HepG2 (cell line): ENCODE data around the gene ICAM3. TPM values are rescaled to one million over a fixed set of nuclear protein-coding genes. Genes with fewer than 3 reads are reported as not detected.

Experiments
- AGO2 ChIP-seq: fragments of 200-400 bp; formaldehyde crosslinking; optimal IDR thresholded peaks from 2 replicates; pipeline ENCODE3; 2017; ENCODE audit warnings: mild to moderate bottlenecking, low read depth, low read length, moderate library complexity
- ATAD3A ChIP-seq: sonication (generic); formaldehyde crosslinking; IDR thresholded peaks from 2 replicates; pipeline ENCODE4 v1.4.0; 2020; ENCODE audit warnings: missing genetic modification reagents
- CBFB ChIP-seq: sonication (generic); formaldehyde crosslinking; IDR thresholded peaks from 2 replicates; pipeline ENCODE4 v1.4.0; 2020; ENCODE audit warnings: missing genetic modification reagents
- CBX1 ChIP-seq: IDR thresholded peaks from one replicate; pipeline ENCODE4 v1.6.1; 2016; ENCODE audit warnings: antibody characterized with exemption, low read depth
- DDIT3 ChIP-seq: sonication (generic); formaldehyde crosslinking; IDR thresholded peaks from 2 replicates; pipeline ENCODE4 v1.4.0; 2020; ENCODE audit warnings: mild to moderate bottlenecking, missing genetic modification reagents
- EED ChIP-seq: sonication (generic); formaldehyde crosslinking; IDR thresholded peaks from 2 replicates; pipeline ENCODE4 v1.5.0; 2020; ENCODE audit warnings: mild to moderate bottlenecking, missing genetic modification reagents
- FOXA1 ChIP-seq, 2 experiments: fragments of 450-650 bp in 1 of 2; sonication (generic) in 1 of 2; formaldehyde crosslinking in 1 of 2; IDR thresholded peaks; 2 replicates each; pipeline versions ENCODE4 v1.4.0 to v1.6.1; 2016 to 2020; ENCODE audit warnings: missing genetic modification reagents in 1 of 2
- NFE2L1 ChIP-seq: sonication (generic); formaldehyde crosslinking; IDR thresholded peaks from 2 replicates; pipeline ENCODE4 v1.4.0; 2020; ENCODE audit warnings: missing genetic modification reagents, mild to moderate bottlenecking, borderline replicate concordance
- SRY ChIP-seq: sonication (generic); formaldehyde crosslinking; IDR thresholded peaks from 2 replicates; pipeline ENCODE4 v1.8.0; 2022; ENCODE audit warnings: mild to moderate bottlenecking, missing genetic modification reagents
- TFE3 ChIP-seq: IDR thresholded peaks from 2 replicates; pipeline ENCODE4 v1.6.1; 2016
- THAP7 ChIP-seq: sonication (generic); formaldehyde crosslinking; IDR thresholded peaks from 2 replicates; pipeline ENCODE4 v1.8.1; 2023; ENCODE audit warnings: mild to moderate bottlenecking, missing genetic modification reagents
- ZBTB14 ChIP-seq: sonication (generic); formaldehyde crosslinking; IDR thresholded peaks from 2 replicates; pipeline ENCODE4 v1.4.0; 2020; ENCODE audit warnings: missing genetic modification reagents
- ZBTB34 ChIP-seq: sonication (generic); formaldehyde crosslinking; IDR thresholded peaks from 2 replicates; pipeline ENCODE4 v1.8.0; 2022; ENCODE audit warnings: mild to moderate bottlenecking, missing genetic modification reagents
- ZNF280B ChIP-seq: sonication (generic); formaldehyde crosslinking; IDR thresholded peaks from 2 replicates; pipeline ENCODE4 v1.5.0; 2020; ENCODE audit warnings: missing genetic modification reagents, mild to moderate bottlenecking, borderline replicate concordance
- ZNF503 ChIP-seq: sonication (generic); formaldehyde crosslinking; IDR thresholded peaks from 2 replicates; pipeline ENCODE4 v1.4.0; 2020; ENCODE audit warnings: missing genetic modification reagents
- ZNF557 ChIP-seq: sonication (generic); formaldehyde crosslinking; IDR thresholded peaks from 2 replicates; pipeline ENCODE4 v1.4.0; 2020; ENCODE audit warnings: missing genetic modification reagents
- ZNF776 ChIP-seq: sonication (generic); formaldehyde crosslinking; IDR thresholded peaks from 2 replicates; pipeline ENCODE4 v1.4.0; 2020; ENCODE audit warnings: mild to moderate bottlenecking, missing genetic modification reagents
- polyA plus RNA-seq, 8 experiments: library from polyadenylated mRNA; depleted of rRNA in 3 of 8; stranded (reverse) in 7 of 8; unstranded in 1 of 8; fragments of >200 nt; fragmentation: Illumina TruSeq in 4 of 8; extraction: Trizol in 4 of 8; gene quantifications; 2 replicates each; pipeline versions ENCODE4 v1.2.1 to v1.2.3, GENCODE V29; 2011 to 2016; ENCODE audit warnings: low read depth in 4 of 8, missing spikeins in 1 of 8, mixed read lengths in 1 of 8; ENCODE audit not compliant: insufficient read depth in 1 of 8
- total RNA-seq, 5 experiments: library from RNA; depleted of rRNA; stranded (reverse); fragments of >200 nt; fragmentation: Illumina TruSeq; extraction: Trizol; gene quantifications; 2 replicates each; pipeline ENCODE4 v1.2.3, GENCODE V29; 2016; ENCODE audit warnings: low read depth in 1 of 5

The ICAM3 gene
- total and polyA plus RNA-seq, 2 of the 13 experiments (the other 11 are each of a cell fraction or from before 2014, with no cell fraction given): 14.1 to 21.0 TPM

- no peak for TF ChIP-seq ZNF557 (CRISPR knock-in tag)
- TF ChIP-seq TFE3 (CRISPR knock-in tag): no peak; the same call in 1 of the 2 replicates
- TF ChIP-seq SRY (CRISPR knock-in tag): peak; percentile 71; the same call in 1 of the 2 replicates
- no peak for TF ChIP-seq THAP7
- TF ChIP-seq FOXA1 (IDR thresholded peaks at IDR 0.05): no peak
- 0 out of 2 replicates have a peak, but pooled peaks have one; percentile 10 for TF ChIP-seq FOXA1 (CRISPR knock-in tag; IDR thresholded peaks at IDR 0.05)
- TF ChIP-seq AGO2: peak; percentile 97
- no peak for TF ChIP-seq CBX1
- no peak for TF ChIP-seq ZBTB34 (CRISPR knock-in tag)
- TF ChIP-seq EED (CRISPR knock-in tag): no peak
- no peak for TF ChIP-seq NFE2L1 (CRISPR knock-in tag)
- no peak for TF ChIP-seq ATAD3A (CRISPR knock-in tag)
- TF ChIP-seq CBFB: no peak
- peak; percentile 53; the same call in 1 of the 2 replicates for TF ChIP-seq ZNF503 (CRISPR knock-in tag)
- TF ChIP-seq DDIT3 (CRISPR knock-in tag): no peak
- TF ChIP-seq ZNF280B: peak; percentile 30; the same call in 1 of the 2 replicates
- TF ChIP-seq ZBTB14: peak; percentile 8; the same call in 1 of the 2 replicates
- peak; percentile 23; the same call in 1 of the 2 replicates for TF ChIP-seq ZNF776 (CRISPR knock-in tag)
Observed at GRCh38 chr19:10286803-10287737, 52.4 kb downstream of the ICAM3 start, which contains the start of gene ICAM4 (continued).
